ENCODE data around the gene KIF26A. TPM values are rescaled to one million over a fixed set of nuclear protein-coding genes. Genes with fewer than 3 reads are reported as not detected.

The KIF26A gene
- total RNA-seq, 4 donors from 2014 or later: 3.7 to 5.3 (median 4.5) TPM

GRCh38 chr14:104115131-104115600, 23.2 kb upstream of the KIF26A start:
- no peak overlapping the region for H3K4me3 ChIP-seq (ENCODE audit: low read depth, poor library complexity, severe bottlenecking)
- intact Hi-C loops (cut with DNase I; ENCODE audit: low total_unique reads): no loop called here
- TF ChIP-seq POLR2A (IDR thresholded peaks at IDR 0.05) (no peak), CTCF (IDR thresholded peaks at IDR 0.05) (no peak)
- peak in 1 of 2 donors; percentile 83 for DNase-seq (ENCODE audit: low spot score in 2 of 2)
- WGBS, 2 donors: 75 to 86% methylated on average over 11 of the region's 11 CpGs

- TF ChIP-seq POLR2A (IDR thresholded peaks at IDR 0.05) (no peak), CTCF (IDR thresholded peaks at IDR 0.05) (no peak)
- DNase-seq (ENCODE audit: low spot score in 2 of 2): peak in 1 of 2 donors; percentile 83
- intact Hi-C loops (cut with DNase I; ENCODE audit: low total_unique reads): no loop called here
- WGBS, 2 donors: 75 to 91% methylated on average over 8 to 9 of the region's 9 CpGs
- H3K4me3 ChIP-seq (ENCODE audit: low read depth, poor library complexity, severe bottlenecking): peak overlapping the region; percentile 32
Measured at GRCh38 chr14:104115691-104116287, 22.6 kb upstream of the KIF26A start.

- WGBS, 2 donors: 7 to 11% methylated on average over 15 to 18 of the region's 19 CpGs
- peak overlapping the region; percentile 32 for H3K4me3 ChIP-seq (ENCODE audit: low read depth, poor library complexity, severe bottlenecking)
- DNase-seq (ENCODE audit: low spot score in 2 of 2): peak in 1 of 2 donors; percentile 89
- TF ChIP-seq POLR2A (IDR thresholded peaks at IDR 0.05) (no peak), CTCF (IDR thresholded peaks at IDR 0.05) (no peak)
- intact Hi-C loops (cut with DNase I; ENCODE audit: low total_unique reads): no loop called here
Measured at GRCh38 chr14:104116288-104116755, 22.1 kb upstream of the KIF26A start.

GRCh38 chr14:104116756-104117340, 21.5 kb upstream of the KIF26A start:
- DNase-seq (ENCODE audit: low spot score in 2 of 2): peak in 1 of 2 donors; percentile 85
- 0 to 1% methylated on average over 22 to 63 of the region's 83 CpGs for WGBS, 2 donors
- peak overlapping the region; percentile 32 for H3K4me3 ChIP-seq (ENCODE audit: low read depth, poor library complexity, severe bottlenecking)
- intact Hi-C loops (cut with DNase I; ENCODE audit: low total_unique reads): no loop called here
- TF ChIP-seq CTCF (IDR thresholded peaks at IDR 0.05): no peak
- no peak for TF ChIP-seq POLR2A (IDR thresholded peaks at IDR 0.05)

GRCh38 chr14:104117341-104118005, 20.9 kb upstream of the KIF26A start:
- TF ChIP-seq CTCF (IDR thresholded peaks at IDR 0.05): no peak
- TF ChIP-seq POLR2A (IDR thresholded peaks at IDR 0.05): no peak
- 4 to 12% methylated on average over 16 to 59 of the region's 71 CpGs for WGBS, 2 donors
- H3K4me3 ChIP-seq (ENCODE audit: low read depth, poor library complexity, severe bottlenecking): peak overlapping the region; percentile 5
- DNase-seq (ENCODE audit: low spot score in 2 of 2): peak in 1 of 2 donors; percentile 87
- intact Hi-C loops (cut with DNase I; ENCODE audit: low total_unique reads): no loop called here

All from lower leg skin (tissue), 4 donors.